SK-N-SH treated with all-trans-retinoic acid at 6 μM for 48 hours (cell line): ENCODE results near the gene HES1.

Source experiments
- ATAC-seq: fragments of 200-7000 bp; cut with Tn5 transposase; 3 replicates; pipeline ENCODE4 v1.9.1; 2020; ENCODE audit warnings: mild to moderate bottlenecking, moderate library complexity
- ARNTL ChIP-seq: fragments of 450-650 bp; formaldehyde crosslinking; IDR thresholded peaks from 2 replicates; pipeline ENCODE4 v1.5.0; 2020; ENCODE audit warnings: low read depth, mild to moderate bottlenecking, moderate library complexity, borderline replicate concordance
- BACH2 ChIP-seq: fragments of 250-450 bp; sonication (Bioruptor Pico); IDR thresholded peaks from 2 replicates; pipeline ENCODE4 v1.9.0; 2021; ENCODE audit warnings: mild to moderate bottlenecking, borderline replicate concordance
- CSDC2 ChIP-seq: fragments of 250-450 bp; sonication (Bioruptor Pico); IDR thresholded peaks from 2 replicates; pipeline ENCODE4 v1.5.0; 2020; ENCODE audit warnings: mild to moderate bottlenecking, moderate library complexity
- CSRNP3 ChIP-seq: fragments of 250-450 bp; sonication (Bioruptor Pico); IDR thresholded peaks from 2 replicates; pipeline ENCODE4 v1.5.1; 2021; ENCODE audit warnings: mild to moderate bottlenecking, moderate library complexity
- ESRRG ChIP-seq: fragments of 250-450 bp; sonication (Bioruptor Pico); IDR thresholded peaks from 2 replicates; pipeline ENCODE4 v1.6.1; 2021; ENCODE audit warnings: mild to moderate bottlenecking
- GLIS3 ChIP-seq: fragments of 250-450 bp; sonication (Bioruptor Pico); IDR thresholded peaks from 2 replicates; pipeline ENCODE4 v1.5.0; 2020; ENCODE audit warnings: mild to moderate bottlenecking, moderate library complexity
- ISL1 ChIP-seq: fragments of 250-450 bp; sonication (Bioruptor Pico); IDR thresholded peaks from 2 replicates; pipeline ENCODE4 v2.1.2; 2022; ENCODE audit warnings: mild to moderate bottlenecking, moderate library complexity
- OSR1 ChIP-seq: fragments of 250-450 bp; sonication (Bioruptor Pico); IDR thresholded peaks from 2 replicates; pipeline ENCODE4 v1.8.0; 2022; ENCODE audit warnings: moderate library complexity, mild to moderate bottlenecking, inconsistent platforms
- PPARA ChIP-seq: fragments of 250-450 bp; sonication (Bioruptor Pico); IDR thresholded peaks from 2 replicates; pipeline ENCODE4 v1.5.0; 2020; ENCODE audit warnings: mild to moderate bottlenecking, borderline replicate concordance
- RARB ChIP-seq: fragments of 250-450 bp; sonication (Bioruptor Pico); IDR thresholded peaks from 2 replicates; pipeline ENCODE4 v1.8.0; 2021; ENCODE audit warnings: mild to moderate bottlenecking, moderate library complexity
- SNAI2 ChIP-seq: fragments of 250-450 bp; sonication (Bioruptor Pico); IDR thresholded peaks from 2 replicates; pipeline ENCODE4 v1.5.0; 2020; ENCODE audit warnings: mild to moderate bottlenecking, moderate library complexity
- TCF4 ChIP-seq: fragments of 250-450 bp; sonication (Bioruptor Pico); IDR thresholded peaks from 2 replicates; pipeline ENCODE4 v1.8.0; 2021; ENCODE audit warnings: mild to moderate bottlenecking, moderate library complexity, borderline replicate concordance
- TOX ChIP-seq: fragments of 250-450 bp; sonication (Bioruptor Pico); IDR thresholded peaks from 2 replicates; pipeline ENCODE4 v1.8.0; 2021; ENCODE audit warnings: mild to moderate bottlenecking, moderate library complexity, borderline replicate concordance
- ZC3H10 ChIP-seq: fragments of 250-450 bp; sonication (Bioruptor Pico); IDR thresholded peaks from 2 replicates; pipeline ENCODE4 v1.5.1; 2021; ENCODE audit warnings: mild to moderate bottlenecking, moderate library complexity
- ZFP3 ChIP-seq: fragments of 250-450 bp; sonication (Bioruptor Pico); IDR thresholded peaks from 2 replicates; pipeline ENCODE4 v1.5.0; 2020; ENCODE audit warnings: mild to moderate bottlenecking, moderate library complexity
- ZFP30 ChIP-seq: fragments of 450-650 bp; formaldehyde crosslinking; IDR thresholded peaks from 2 replicates; pipeline ENCODE4 v1.5.0; 2022; ENCODE audit warnings: mild to moderate bottlenecking, moderate library complexity
- ZNF565 ChIP-seq: fragments of 450-650 bp; formaldehyde crosslinking; conservative IDR thresholded peaks from 2 replicates; pipeline ENCODE4 v1.5.0; 2020; ENCODE audit warnings: low read depth, mild to moderate bottlenecking, moderate library complexity
- ZNF70 ChIP-seq: fragments of 450-650 bp; formaldehyde crosslinking; IDR thresholded peaks from 2 replicates; pipeline ENCODE4 v1.5.0; 2020; ENCODE audit warnings: mild to moderate bottlenecking, moderate library complexity
- ZNF8 ChIP-seq: fragments of 450-650 bp; formaldehyde crosslinking; IDR thresholded peaks from 2 replicates; pipeline ENCODE4 v1.5.0; 2020; ENCODE audit warnings: mild to moderate bottlenecking, moderate library complexity
- TF ChIP-seq, protein P1 (sequence below): fragments of 250-450 bp; sonication (Bioruptor Pico); IDR thresholded peaks from 2 replicates; pipeline ENCODE4 v1.5.1; 2020; ENCODE audit warnings: low read depth, mild to moderate bottlenecking, moderate library complexity
- TF ChIP-seq, protein P2 (sequence below): fragments of 250-450 bp; sonication (Bioruptor Pico); IDR thresholded peaks from 2 replicates; pipeline ENCODE4 v1.8.0; 2021; ENCODE audit warnings: low read depth, mild to moderate bottlenecking, moderate library complexity, borderline replicate concordance
- TF ChIP-seq, protein P3 (sequence below): fragments of 250-450 bp; sonication (Bioruptor Pico); IDR thresholded peaks from 2 replicates; pipeline ENCODE4 v1.8.0; 2020; ENCODE audit warnings: mild to moderate bottlenecking, moderate library complexity, borderline replicate concordance
- TF ChIP-seq, protein P4 (sequence below): fragments of 250-450 bp; sonication (Bioruptor Pico); IDR thresholded peaks from 2 replicates; pipeline ENCODE4 v1.5.0; 2020; ENCODE audit warnings: mild to moderate bottlenecking, moderate library complexity

The HES1 gene

GRCh38 chr3:194139814-194140391 is 4.0 kb downstream of the HES1 start:
- ATAC-seq = peak; percentile 2
- no peak for TF ChIP-seq RARB
- no peak for TF ChIP-seq CSDC2 (CRISPR knock-in tag)
- no peak for TF ChIP-seq TOX (CRISPR knock-in tag)
- peak; percentile 49; the same call in 1 of the 2 replicates for TF ChIP-seq ZC3H10

DNA sequence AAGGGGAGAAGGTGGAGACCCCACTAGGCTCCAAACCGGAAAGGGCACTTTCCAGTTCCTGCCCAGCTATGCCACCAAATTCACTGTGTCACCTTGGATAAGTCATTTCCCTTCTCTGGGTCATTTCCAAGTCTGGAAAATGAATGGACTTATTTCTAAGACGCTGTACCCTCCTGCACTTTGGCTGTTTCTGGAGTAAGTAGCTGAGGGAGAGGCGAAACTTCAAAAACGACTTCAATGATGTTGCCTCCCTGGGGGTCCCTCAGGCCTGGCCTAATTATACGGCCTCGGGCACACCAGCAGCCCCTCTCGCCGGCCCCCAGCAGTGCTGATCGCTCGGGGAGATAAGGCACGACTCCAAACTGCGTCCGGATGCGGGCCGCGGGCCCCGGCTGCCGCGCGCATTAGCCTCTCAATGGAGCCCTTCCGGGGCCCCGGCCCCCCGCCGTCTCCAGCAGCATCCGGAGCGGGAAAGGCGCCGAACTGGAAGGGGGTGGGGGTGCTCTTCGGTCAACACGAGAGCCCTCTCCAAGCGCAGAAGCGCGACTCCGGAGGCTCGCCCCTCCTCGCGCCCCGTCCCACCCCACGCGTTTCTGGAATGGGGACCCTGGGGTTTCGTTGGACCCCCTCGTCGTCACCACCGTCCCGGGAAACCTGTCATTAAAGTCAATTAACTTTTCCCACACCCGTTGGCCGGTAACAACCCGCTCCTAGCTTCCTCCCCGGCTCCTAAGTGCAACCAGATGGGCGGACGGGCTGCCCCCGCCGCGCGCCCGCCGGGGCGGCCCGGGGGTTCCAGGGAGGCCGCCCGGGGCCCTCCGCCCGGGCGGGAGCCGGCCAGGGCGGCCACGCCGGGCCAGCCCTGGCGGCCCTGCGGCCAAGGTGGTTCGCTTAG is 4.8 kb downstream of the HES1 start:
- TF ChIP-seq ZFP30 (CRISPR knock-in tag) (no peak), TCF4 (CRISPR knock-in tag) (no peak), ZFP3 (CRISPR knock-in tag) (peak; percentile 81), PPARA (CRISPR knock-in tag) (no peak), OSR1 (CRISPR knock-in tag) (no peak), ARNTL (CRISPR knock-in tag) (no peak), ZC3H10 (no peak; the same call in 1 of the 2 replicates), CSRNP3 (CRISPR knock-in tag) (peak; percentile 79; the same call in 1 of the 2 replicates), CSDC2 (CRISPR knock-in tag) (peak; percentile 41; the same call in 1 of the 2 replicates), ESRRG (CRISPR knock-in tag) (peak; percentile 46; the same call in 1 of the 2 replicates), TOX (CRISPR knock-in tag) (no peak), ZNF70 (CRISPR knock-in tag) (no peak; the same call in 1 of the 2 replicates), ISL1 (CRISPR knock-in tag) (no peak), BACH2 (CRISPR knock-in tag) (no peak), RARB (peak; percentile 60; the same call in 1 of the 2 replicates), SNAI2 (CRISPR knock-in tag) (no peak; the same call in 1 of the 2 replicates), ZNF565 (CRISPR knock-in tag) (no peak; the same call in 1 of the 2 replicates), ZNF8 (peak; percentile 22; the same call in 1 of the 2 replicates), GLIS3 (CRISPR knock-in tag) (peak; percentile 96)
- TF ChIP-seq, protein P1, sequence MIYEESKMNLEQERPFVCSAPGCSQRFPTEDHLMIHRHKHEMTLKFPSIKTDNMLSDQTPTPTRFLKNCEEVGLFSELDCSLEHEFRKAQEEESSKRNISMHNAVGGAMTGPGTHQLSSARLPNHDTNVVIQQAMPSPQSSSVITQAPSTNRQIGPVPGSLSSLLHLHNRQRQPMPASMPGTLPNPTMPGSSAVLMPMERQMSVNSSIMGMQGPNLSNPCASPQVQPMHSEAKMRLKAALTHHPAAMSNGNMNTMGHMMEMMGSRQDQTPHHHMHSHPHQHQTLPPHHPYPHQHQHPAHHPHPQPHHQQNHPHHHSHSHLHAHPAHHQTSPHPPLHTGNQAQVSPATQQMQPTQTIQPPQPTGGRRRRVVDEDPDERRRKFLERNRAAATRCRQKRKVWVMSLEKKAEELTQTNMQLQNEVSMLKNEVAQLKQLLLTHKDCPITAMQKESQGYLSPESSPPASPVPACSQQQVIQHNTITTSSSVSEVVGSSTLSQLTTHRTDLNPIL (CRISPR knock-in tag) = peak; percentile 15
- TF ChIP-seq, protein P2, sequence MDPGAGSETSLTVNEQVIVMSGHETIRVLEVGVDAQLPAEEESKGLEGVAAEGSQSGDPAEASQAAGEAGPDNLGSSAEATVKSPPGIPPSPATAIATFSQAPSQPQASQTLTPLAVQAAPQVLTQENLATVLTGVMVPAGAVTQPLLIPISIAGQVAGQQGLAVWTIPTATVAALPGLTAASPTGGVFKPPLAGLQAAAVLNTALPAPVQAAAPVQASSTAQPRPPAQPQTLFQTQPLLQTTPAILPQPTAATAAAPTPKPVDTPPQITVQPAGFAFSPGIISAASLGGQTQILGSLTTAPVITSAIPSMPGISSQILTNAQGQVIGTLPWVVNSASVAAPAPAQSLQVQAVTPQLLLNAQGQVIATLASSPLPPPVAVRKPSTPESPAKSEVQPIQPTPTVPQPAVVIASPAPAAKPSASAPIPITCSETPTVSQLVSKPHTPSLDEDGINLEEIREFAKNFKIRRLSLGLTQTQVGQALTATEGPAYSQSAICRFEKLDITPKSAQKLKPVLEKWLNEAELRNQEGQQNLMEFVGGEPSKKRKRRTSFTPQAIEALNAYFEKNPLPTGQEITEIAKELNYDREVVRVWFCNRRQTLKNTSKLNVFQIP (CRISPR knock-in tag) = no peak
- TF ChIP-seq, protein P3, sequence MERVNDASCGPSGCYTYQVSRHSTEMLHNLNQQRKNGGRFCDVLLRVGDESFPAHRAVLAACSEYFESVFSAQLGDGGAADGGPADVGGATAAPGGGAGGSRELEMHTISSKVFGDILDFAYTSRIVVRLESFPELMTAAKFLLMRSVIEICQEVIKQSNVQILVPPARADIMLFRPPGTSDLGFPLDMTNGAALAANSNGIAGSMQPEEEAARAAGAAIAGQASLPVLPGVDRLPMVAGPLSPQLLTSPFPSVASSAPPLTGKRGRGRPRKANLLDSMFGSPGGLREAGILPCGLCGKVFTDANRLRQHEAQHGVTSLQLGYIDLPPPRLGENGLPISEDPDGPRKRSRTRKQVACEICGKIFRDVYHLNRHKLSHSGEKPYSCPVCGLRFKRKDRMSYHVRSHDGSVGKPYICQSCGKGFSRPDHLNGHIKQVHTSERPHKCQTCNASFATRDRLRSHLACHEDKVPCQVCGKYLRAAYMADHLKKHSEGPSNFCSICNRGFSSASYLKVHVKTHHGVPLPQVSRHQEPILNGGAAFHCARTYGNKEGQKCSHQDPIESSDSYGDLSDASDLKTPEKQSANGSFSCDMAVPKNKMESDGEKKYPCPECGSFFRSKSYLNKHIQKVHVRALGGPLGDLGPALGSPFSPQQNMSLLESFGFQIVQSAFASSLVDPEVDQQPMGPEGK = peak; percentile 84
- TF ChIP-seq, protein P4, sequence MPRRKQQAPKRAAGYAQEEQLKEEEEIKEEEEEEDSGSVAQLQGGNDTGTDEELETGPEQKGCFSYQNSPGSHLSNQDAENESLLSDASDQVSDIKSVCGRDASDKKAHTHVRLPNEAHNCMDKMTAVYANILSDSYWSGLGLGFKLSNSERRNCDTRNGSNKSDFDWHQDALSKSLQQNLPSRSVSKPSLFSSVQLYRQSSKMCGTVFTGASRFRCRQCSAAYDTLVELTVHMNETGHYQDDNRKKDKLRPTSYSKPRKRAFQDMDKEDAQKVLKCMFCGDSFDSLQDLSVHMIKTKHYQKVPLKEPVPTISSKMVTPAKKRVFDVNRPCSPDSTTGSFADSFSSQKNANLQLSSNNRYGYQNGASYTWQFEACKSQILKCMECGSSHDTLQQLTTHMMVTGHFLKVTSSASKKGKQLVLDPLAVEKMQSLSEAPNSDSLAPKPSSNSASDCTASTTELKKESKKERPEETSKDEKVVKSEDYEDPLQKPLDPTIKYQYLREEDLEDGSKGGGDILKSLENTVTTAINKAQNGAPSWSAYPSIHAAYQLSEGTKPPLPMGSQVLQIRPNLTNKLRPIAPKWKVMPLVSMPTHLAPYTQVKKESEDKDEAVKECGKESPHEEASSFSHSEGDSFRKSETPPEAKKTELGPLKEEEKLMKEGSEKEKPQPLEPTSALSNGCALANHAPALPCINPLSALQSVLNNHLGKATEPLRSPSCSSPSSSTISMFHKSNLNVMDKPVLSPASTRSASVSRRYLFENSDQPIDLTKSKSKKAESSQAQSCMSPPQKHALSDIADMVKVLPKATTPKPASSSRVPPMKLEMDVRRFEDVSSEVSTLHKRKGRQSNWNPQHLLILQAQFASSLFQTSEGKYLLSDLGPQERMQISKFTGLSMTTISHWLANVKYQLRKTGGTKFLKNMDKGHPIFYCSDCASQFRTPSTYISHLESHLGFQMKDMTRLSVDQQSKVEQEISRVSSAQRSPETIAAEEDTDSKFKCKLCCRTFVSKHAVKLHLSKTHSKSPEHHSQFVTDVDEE (CRISPR knock-in tag) = peak; percentile 72
- ATAC-seq = peak; percentile 6
